ENCODE data around the gene TRIB2.

Gene TRIB2

DNA sequence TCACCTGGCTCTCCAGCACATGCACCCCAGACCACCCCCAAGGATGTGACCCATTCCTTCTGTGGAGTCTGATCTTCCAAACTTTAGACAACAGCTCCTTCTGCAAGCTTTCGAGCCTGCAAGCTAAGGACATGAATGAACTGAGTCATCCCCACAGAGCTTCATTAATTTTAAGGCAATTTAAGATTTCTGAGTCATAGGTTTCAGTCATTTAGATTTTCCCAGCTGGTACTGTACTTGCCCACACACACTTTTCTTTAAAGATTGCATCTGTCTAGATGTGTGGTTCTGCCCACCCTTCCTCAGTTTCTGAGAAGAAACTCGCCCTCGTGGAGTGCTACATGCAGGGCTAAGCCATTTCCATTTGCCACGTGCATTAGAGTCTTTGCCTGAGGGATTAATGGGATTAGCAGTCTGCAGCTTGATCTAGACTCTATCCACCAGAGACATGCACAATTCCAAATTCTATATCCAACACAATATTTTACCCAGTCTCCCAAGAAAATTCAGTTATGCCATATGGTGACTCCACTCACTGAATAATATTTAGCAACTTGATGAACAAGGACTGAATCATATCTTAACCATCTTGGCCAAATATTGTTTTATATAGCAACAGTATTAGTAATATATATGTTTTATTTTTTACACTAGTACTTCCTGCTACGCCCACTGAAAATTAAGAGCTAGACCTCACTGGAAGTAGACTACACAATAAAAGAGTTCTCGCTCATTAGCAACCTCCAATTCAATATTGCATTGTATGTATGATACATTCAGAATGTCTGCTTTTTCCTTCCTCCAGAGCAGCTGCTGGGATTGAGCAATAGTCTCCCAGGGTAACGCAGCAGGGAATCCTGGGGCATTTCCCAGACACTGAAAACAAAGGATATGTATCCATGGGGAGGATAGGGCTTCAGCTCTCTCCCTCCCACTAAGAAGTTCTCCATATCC is 14.3 kb upstream of the TRIB2 start:
- TF ChIP-seq, protein P1, sequence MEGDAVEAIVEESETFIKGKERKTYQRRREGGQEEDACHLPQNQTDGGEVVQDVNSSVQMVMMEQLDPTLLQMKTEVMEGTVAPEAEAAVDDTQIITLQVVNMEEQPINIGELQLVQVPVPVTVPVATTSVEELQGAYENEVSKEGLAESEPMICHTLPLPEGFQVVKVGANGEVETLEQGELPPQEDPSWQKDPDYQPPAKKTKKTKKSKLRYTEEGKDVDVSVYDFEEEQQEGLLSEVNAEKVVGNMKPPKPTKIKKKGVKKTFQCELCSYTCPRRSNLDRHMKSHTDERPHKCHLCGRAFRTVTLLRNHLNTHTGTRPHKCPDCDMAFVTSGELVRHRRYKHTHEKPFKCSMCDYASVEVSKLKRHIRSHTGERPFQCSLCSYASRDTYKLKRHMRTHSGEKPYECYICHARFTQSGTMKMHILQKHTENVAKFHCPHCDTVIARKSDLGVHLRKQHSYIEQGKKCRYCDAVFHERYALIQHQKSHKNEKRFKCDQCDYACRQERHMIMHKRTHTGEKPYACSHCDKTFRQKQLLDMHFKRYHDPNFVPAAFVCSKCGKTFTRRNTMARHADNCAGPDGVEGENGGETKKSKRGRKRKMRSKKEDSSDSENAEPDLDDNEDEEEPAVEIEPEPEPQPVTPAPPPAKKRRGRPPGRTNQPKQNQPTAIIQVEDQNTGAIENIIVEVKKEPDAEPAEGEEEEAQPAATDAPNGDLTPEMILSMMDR (IDR thresholded peaks at IDR 0.05) = no peak
- Histone ChIP-seq H3K27me3 (ENCODE audit: control insufficient read depth, insufficient read depth, low read length) (no peaks in the 10 kb centered on the region), H3K27ac (no peak overlapping the region), H3K9ac (no peak overlapping the region), H3K79me2 (no peaks in the 10 kb centered on the region), H2AFZ (no peak overlapping the region), H3K36me3 (ENCODE audit: control insufficient read depth, insufficient read depth, low read length) (no peaks in the 10 kb centered on the region), H3K4me2 (ENCODE audit: low read length) (no peak overlapping the region), H3K4me3 (ENCODE audit: low read depth, low read length) (no peak overlapping the region), H3K9me3 (ENCODE audit: control insufficient read depth, low read length) (no peaks in the 10 kb centered on the region), H3K4me1 (no peaks in the 10 kb centered on the region)

DNA sequence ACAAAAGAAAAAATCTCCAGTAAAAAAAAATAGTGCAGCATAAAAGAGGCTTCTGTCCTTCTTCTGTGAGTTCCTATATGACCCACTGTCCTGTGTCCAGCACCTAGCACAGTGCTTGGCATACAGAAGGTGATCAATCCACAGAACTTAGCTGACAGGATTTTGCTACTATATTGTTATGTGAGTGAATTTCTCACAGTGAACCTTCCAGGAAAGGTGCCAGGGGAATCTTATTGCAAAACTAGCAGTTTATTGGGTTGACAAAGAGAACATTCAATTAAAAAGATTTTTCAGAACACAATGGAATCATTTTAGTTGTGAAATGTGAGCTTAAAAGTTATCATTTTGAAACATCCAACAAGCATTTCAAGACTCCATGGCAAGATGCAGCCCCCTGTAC is 12.4 kb upstream of the TRIB2 start:
- no peak overlapping the region for H3K27ac ChIP-seq

DNA sequence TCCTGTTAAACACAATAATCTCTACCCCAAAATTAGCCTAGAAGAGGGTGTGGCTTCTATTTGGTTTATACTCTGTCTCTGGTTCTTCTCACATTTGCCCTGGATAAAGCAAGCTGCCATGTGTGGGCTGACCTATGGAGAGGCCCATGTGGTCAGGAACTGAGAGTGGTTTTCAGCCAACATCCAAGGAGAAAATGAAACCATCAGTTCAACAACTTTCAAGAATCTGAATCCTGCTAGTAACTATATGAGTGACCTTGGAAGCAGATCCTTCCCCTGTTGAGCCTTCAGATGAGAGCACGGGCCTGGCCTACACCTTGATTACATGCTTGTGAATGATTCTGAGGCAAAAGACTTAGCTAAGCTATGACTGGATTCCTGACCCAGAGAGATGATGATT is 11.5 kb upstream of the TRIB2 start:
- Histone ChIP-seq H3K4me1 (peaks cover 3% of the 10 kb centered on the region), H3K27me3 (ENCODE audit: control insufficient read depth, insufficient read depth, low read length) (no peaks in the 10 kb centered on the region), H3K4me2 (ENCODE audit: low read length) (no peak overlapping the region), H3K4me3 (ENCODE audit: low read depth, low read length) (no peak overlapping the region), H3K27ac (no peak overlapping the region), H3K79me2 (no peaks in the 10 kb centered on the region), H2AFZ (no peak overlapping the region), H3K9me3 (ENCODE audit: control insufficient read depth, low read length) (no peaks in the 10 kb centered on the region), H3K9ac (no peak overlapping the region), H3K36me3 (ENCODE audit: control insufficient read depth, insufficient read depth, low read length) (no peaks in the 10 kb centered on the region)
- TF ChIP-seq, protein P1 (IDR thresholded peaks at IDR 0.05) = no peak

More for the DNA sequence above, 12.4 kb upstream of the TRIB2 start:
- Histone ChIP-seq H3K79me2 (no peaks in the 10 kb centered on the region), H3K36me3 (ENCODE audit: control insufficient read depth, insufficient read depth, low read length) (no peaks in the 10 kb centered on the region), H3K4me3 (ENCODE audit: low read depth, low read length) (no peak overlapping the region), H2AFZ (no peak overlapping the region), H3K4me2 (ENCODE audit: low read length) (no peak overlapping the region), H3K4me1 (no peaks in the 10 kb centered on the region), H3K9me3 (ENCODE audit: control insufficient read depth, low read length) (no peaks in the 10 kb centered on the region), H3K9ac (no peak overlapping the region), H3K27me3 (ENCODE audit: control insufficient read depth, insufficient read depth, low read length) (no peaks in the 10 kb centered on the region)
- TF ChIP-seq, protein P1 (IDR thresholded peaks at IDR 0.05) = no peak

DNA sequence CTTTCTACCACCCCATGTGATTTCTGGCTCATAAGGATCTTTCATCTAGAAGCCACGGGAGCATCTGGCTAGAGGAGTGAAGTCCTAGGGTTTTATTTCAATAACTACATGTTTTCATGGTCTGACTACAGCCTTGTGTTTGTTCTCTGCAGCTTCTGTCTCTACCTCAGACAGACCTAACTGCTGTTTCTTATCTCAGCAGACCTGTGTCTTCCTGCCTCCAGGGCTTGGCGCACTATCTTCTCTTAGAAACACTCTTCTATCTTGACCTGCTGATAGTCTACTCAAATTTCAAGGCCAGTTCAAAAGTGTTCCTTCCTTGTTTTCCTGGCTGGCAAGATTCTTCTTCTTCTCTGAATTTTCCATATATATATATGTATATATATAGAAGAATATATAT is 11.0 kb upstream of the TRIB2 start:
- Histone ChIP-seq H3K27me3 (ENCODE audit: control insufficient read depth, insufficient read depth, low read length) (no peaks in the 10 kb centered on the region), H3K4me2 (ENCODE audit: low read length) (no peak overlapping the region), H3K36me3 (ENCODE audit: control insufficient read depth, insufficient read depth, low read length) (no peaks in the 10 kb centered on the region), H3K79me2 (no peaks in the 10 kb centered on the region), H3K27ac (no peak overlapping the region), H2AFZ (no peak overlapping the region), H3K9ac (no peak overlapping the region), H3K4me1 (peaks cover 4% of the 10 kb centered on the region), H3K9me3 (ENCODE audit: control insufficient read depth, low read length) (no peaks in the 10 kb centered on the region), H3K4me3 (ENCODE audit: low read depth, low read length) (no peak overlapping the region)
- TF ChIP-seq, protein P1 (IDR thresholded peaks at IDR 0.05) = no peak
